ENCODE measurements around the gene TUBAL3. TPM values are rescaled to one million over a fixed set of nuclear protein-coding genes. Genes with fewer than 3 reads are reported as not detected.
A peak's percentile ranks its signal among the peaks of the same experiment; 100 is the strongest.

TUBAL3 gene
- total RNA-seq, 1 experiment from 2014 or later, result 0.15 TPM

- no peak for TF ChIP-seq NR3C1 (CRISPR knock-in tag; conservative IDR thresholded peaks at IDR 0.05; ENCODE audit: low read depth)
These were observed 45.2 kb upstream of the TUBAL3 start (continued) for GRCh38 chr10:5449823-5450222.

GRCh38 chr10:5449227-5449626 is 44.6 kb upstream of the TUBAL3 start:
- TF ChIP-seq SOX15 (CRISPR knock-in tag; IDR thresholded peaks at IDR 0.05) (no peak), CDX4 (CRISPR knock-in tag; IDR thresholded peaks at IDR 0.05; ENCODE audit: borderline replicate concordance) (no peak), ZBTB21 (CRISPR knock-in tag; IDR thresholded peaks at IDR 0.05; ENCODE audit: borderline replicate concordance) (no peak), ZNF416 (CRISPR knock-in tag; IDR thresholded peaks at IDR 0.05) (no peak), E2F4 (CRISPR knock-in tag; IDR thresholded peaks at IDR 0.05; ENCODE audit: borderline replicate concordance, low read depth) (no peak), AFF4 (CRISPR knock-in tag; IDR thresholded peaks at IDR 0.05; ENCODE audit: borderline replicate concordance) (no peak), ATF6 (CRISPR knock-in tag; IDR thresholded peaks at IDR 0.05) (no peak), ZNF396 (CRISPR knock-in tag; IDR thresholded peaks at IDR 0.05; ENCODE audit: borderline replicate concordance) (no peak), FOXK1 (CRISPR knock-in tag; IDR thresholded peaks at IDR 0.05) (no peak), CREM (CRISPR knock-in tag; IDR thresholded peaks at IDR 0.05) (no peak), NFATC4 (CRISPR knock-in tag; IDR thresholded peaks at IDR 0.05) (no peak)
- Mint-ChIP-seq H3K4me1 (peaks cover 36% of the 10 kb centered on the region), H3K27ac (peak overlapping the region; percentile 69; the same call in 1 of the 2 replicates), H3K36me3 (peaks cover 27% of the 10 kb centered on the region), H3K4me3 (peak overlapping the region; percentile 82), H3K27me3 (ENCODE audit: low read depth) (no peaks in the 10 kb centered on the region), H3K9me3 (no peaks in the 10 kb centered on the region)
- ChIA-PET POLR2A (no interaction called here), CTCF (no interaction called here)
- ATAC-seq, result no peak
- DNase-seq (ENCODE audit: low spot score), result no peak

- ChIA-PET CTCF (interaction anchor here (0.9 to 3.0 kb wide), 4 partner anchors 141 to 181 kb away, joined by 3 to 30 read pairs (median 6); no protein-coding TSS in a partner anchor), POLR2A (no interaction called here)
- Mint-ChIP-seq H3K27me3 (ENCODE audit: low read depth) (no peaks in the 10 kb centered on the region), H3K36me3 (peaks cover 20% of the 10 kb centered on the region), H3K27ac (peak overlapping the region; percentile 21), H3K9me3 (no peaks in the 10 kb centered on the region), H3K4me3 (peak overlapping the region; percentile 82), H3K4me1 (peaks cover 36% of the 10 kb centered on the region)
- DNase-seq (ENCODE audit: low spot score), result no peak
- no peak for ATAC-seq
- TF ChIP-seq USF2 (CRISPR knock-in tag; IDR thresholded peaks at IDR 0.05) (no peak), CREM (CRISPR knock-in tag; IDR thresholded peaks at IDR 0.05) (no peak), TP53 (CRISPR knock-in tag; IDR thresholded peaks at IDR 0.05) (no peak), OVOL2 (CRISPR knock-in tag; IDR thresholded peaks at IDR 0.05; ENCODE audit: borderline replicate concordance) (no peak), ESRRA (CRISPR knock-in tag; IDR thresholded peaks at IDR 0.05; ENCODE audit: borderline replicate concordance) (no peak), ZNF416 (CRISPR knock-in tag; IDR thresholded peaks at IDR 0.05) (no peak), TEAD4 (CRISPR knock-in tag; IDR thresholded peaks at IDR 0.05) (no peak), MLX (CRISPR knock-in tag; IDR thresholded peaks at IDR 0.05) (no peak), E2F5 (CRISPR knock-in tag; IDR thresholded peaks at IDR 0.05) (no peak), NR1H2 (CRISPR knock-in tag; IDR thresholded peaks at IDR 0.05) (no peak), SOX15 (CRISPR knock-in tag; IDR thresholded peaks at IDR 0.05) (no peak), SP1 (CRISPR knock-in tag; conservative IDR thresholded peaks at IDR 0.05) (no peak), NFE2L1 (CRISPR knock-in tag; IDR thresholded peaks at IDR 0.05) (no peak)
These were observed 43.8 kb upstream of the TUBAL3 start for GRCh38 chr10:5448333-5449001.

Measured in WTC11 (cell line).